Peyer's patch (tissue), 4 donors: ENCODE measurements around the gene CAMKK1. TPM values are rescaled to one million over a fixed set of nuclear protein-coding genes. Genes with fewer than 3 reads are reported as not detected.

Experiments
- DNase-seq, 3 donors: peaks; one replicate each; pipeline ENCODE4 v3.0.0-alpha.2; 2017 to 2019
- H3K27ac ChIP-seq, 4 donors: fragments of 200-600 bp; sonication (generic); one replicate each; pipeline ENCODE4 v1.5.1; 2016 to 2019
- H3K27me3 ChIP-seq, 2 donors: fragments of 200-600 bp; sonication (generic); one replicate each; pipeline ENCODE4 v1.5.1; 2019
- H3K36me3 ChIP-seq, 3 donors: fragments of 200-600 bp; sonication (generic); one replicate each; pipeline ENCODE4 v1.5.1; 2016 to 2019
- H3K4me1 ChIP-seq, 4 donors: fragments of 200-600 bp; sonication (generic); one replicate each; pipeline ENCODE4 v1.5.1; 2016 to 2019
- H3K4me3 ChIP-seq, 4 donors: fragments of 200-600 bp; sonication (generic); 1 replicate in 3 of 4; 2 replicates in 1 of 4; pipeline ENCODE4 v1.5.1; 2016 to 2019; ENCODE audit warnings: mild to moderate bottlenecking in 1 of 4
- H3K9me3 ChIP-seq, 4 donors: fragments of 200-600 bp; sonication (generic); one replicate each; pipeline ENCODE4 v1.5.1; 2016 to 2019; ENCODE audit warnings: mild to moderate bottlenecking in 1 of 4
- CTCF ChIP-seq, 6 experiments: fragments of 450-650 bp in 4 of 6; fragments of 200-600 bp in 2 of 6; sonication (generic) in 1 of 6; IDR thresholded peaks; one replicate each; pipeline ENCODE4 v1.5.1; 2017 to 2019; ENCODE audit warnings: antibody characterized with exemption in 6 of 6, mild to moderate bottlenecking in 3 of 6, moderate library complexity in 1 of 6
- POLR2A ChIP-seq, 2 donors: fragments of 450-650 bp; IDR thresholded peaks; one replicate each; pipeline ENCODE4 v1.5.1; 2017; ENCODE audit warnings: antibody characterized with exemption in 2 of 2, mild to moderate bottlenecking in 2 of 2, moderate library complexity in 2 of 2
- total RNA-seq, 4 donors: library from RNA; depleted of rRNA; stranded (reverse); fragments of >200 nt; gene quantifications; one replicate each; pipeline ENCODE4 v1.1.0, GENCODE V29; 2016

CAMKK1 gene
- total RNA-seq, 4 donors from 2014 or later: 2.5 to 13.2 (median 4.6) TPM

DNA sequence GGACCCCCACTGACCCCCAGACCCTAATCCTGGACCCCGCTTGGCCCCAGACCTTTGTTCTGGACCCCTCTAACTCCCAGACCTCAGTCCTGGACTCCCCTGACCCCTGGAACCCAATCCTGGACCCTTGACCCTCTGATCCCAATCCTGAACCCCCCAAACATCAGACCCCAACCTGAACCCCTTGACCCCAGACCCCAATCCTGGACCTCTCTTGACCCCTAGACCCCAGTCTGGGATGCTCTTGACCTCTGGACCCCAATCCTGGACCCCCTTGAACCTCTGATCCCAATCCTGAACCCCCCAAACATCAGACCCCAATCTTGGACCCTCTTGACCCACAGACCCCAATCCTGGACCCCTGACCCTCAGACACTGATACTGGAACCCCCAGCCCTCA is 36.9 kb upstream of the CAMKK1 start:
- peaks cover 0 to 3% (median 0%) of the 10 kb centered on the region in 4 donors for H3K4me1 ChIP-seq
- no peaks in the 10 kb centered on the region for H3K27me3 ChIP-seq
- H3K27ac ChIP-seq: no peak overlapping the region
- no peaks in the 10 kb centered on the region for H3K9me3 ChIP-seq
- no peak overlapping the region for H3K4me3 ChIP-seq
- H3K36me3 ChIP-seq: peaks cover 0 to 48% (median 0%) of the 10 kb centered on the region in 3 donors
- TF ChIP-seq CTCF (IDR thresholded peaks at IDR 0.05) (no peak), POLR2A (IDR thresholded peaks at IDR 0.05) (no peak)
- no peak for DNase-seq

- DNase-seq: no peak
- no peak overlapping the region for H3K4me3 ChIP-seq
- H3K9me3 ChIP-seq: no peaks in the 10 kb centered on the region
- H3K36me3 ChIP-seq: peaks cover 0 to 43% (median 0%) of the 10 kb centered on the region in 3 donors
- H3K27me3 ChIP-seq: no peaks in the 10 kb centered on the region
- no peak for TF ChIP-seq POLR2A (IDR thresholded peaks at IDR 0.05)
- no peak for TF ChIP-seq CTCF (IDR thresholded peaks at IDR 0.05)
- H3K4me1 ChIP-seq: peaks cover 0 to 3% (median 0%) of the 10 kb centered on the region in 4 donors
- H3K27ac ChIP-seq: no peak overlapping the region
These were observed 36.3 kb upstream of the CAMKK1 start for GRCh38 chr17:3929181-3929580.

GRCh38 chr17:3928406-3928805 is 35.6 kb upstream of the CAMKK1 start:
- peaks cover 0 to 3% (median 0%) of the 10 kb centered on the region in 4 donors for H3K4me1 ChIP-seq
- H3K27me3 ChIP-seq: no peaks in the 10 kb centered on the region
- peaks cover 0 to 36% (median 0%) of the 10 kb centered on the region in 3 donors for H3K36me3 ChIP-seq
- DNase-seq: no peak
- TF ChIP-seq POLR2A (IDR thresholded peaks at IDR 0.05): no peak
- no peak for TF ChIP-seq CTCF (IDR thresholded peaks at IDR 0.05)
- H3K4me3 ChIP-seq: no peak overlapping the region
- peak overlapping the region in 1 of 4 donors; percentile 21 for H3K27ac ChIP-seq
- no peaks in the 10 kb centered on the region for H3K9me3 ChIP-seq

GRCh38 chr17:3927628-3928340 is 34.9 kb upstream of the CAMKK1 start:
- no peak for DNase-seq
- Histone ChIP-seq H3K9me3 (no peaks in the 10 kb centered on the region), H3K27ac (peak overlapping the region in 1 of 4 donors; percentile 21), H3K36me3 (peaks cover 0 to 34% (median 0%) of the 10 kb centered on the region in 3 donors), H3K4me1 (peaks cover 0 to 3% (median 0%) of the 10 kb centered on the region in 4 donors), H3K27me3 (no peaks in the 10 kb centered on the region), H3K4me3 (no peak overlapping the region)
- no peak for TF ChIP-seq POLR2A (IDR thresholded peaks at IDR 0.05)
- no peak for TF ChIP-seq CTCF (IDR thresholded peaks at IDR 0.05)

DNA sequence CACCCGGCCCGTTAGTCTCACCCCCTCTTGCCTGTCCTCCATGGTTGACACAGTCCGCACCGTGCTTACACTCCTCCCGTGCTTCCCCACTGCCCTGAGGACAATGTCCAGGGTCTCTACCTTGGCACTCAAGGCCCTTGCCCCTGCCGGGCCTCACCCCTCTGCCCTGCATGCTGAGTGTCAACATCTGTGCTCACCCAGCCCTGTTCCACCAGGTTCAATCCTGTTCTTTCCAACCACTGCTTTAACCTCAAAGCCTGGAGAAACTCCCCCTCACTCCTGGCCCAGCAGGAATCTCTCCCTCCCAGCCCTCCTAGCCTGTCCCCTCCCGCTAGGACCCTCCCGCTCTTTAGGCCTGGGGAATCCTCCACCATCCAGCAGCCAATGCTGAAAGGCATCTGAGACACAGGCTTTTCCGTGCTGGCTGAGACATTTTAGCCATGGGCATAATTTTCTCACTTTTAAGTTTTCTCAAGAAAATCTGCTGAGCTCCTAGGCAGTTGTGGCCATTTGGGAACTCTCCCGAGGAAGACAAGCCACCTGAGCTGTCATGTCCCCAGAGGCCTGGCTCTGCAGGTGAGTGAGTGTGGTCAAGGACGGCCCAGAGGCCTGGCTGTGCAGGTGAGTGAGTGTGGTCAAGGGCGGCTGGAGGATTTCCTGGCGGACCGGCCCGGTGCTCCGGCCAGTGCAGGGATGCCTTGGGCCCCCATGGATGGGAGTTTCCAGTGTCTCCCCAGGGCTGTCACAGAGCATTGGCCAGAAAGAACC is 34.2 kb upstream of the CAMKK1 start:
- H3K36me3 ChIP-seq: peaks cover 0 to 29% (median 0%) of the 10 kb centered on the region in 3 donors
- H3K4me1 ChIP-seq: peaks cover 0 to 3% (median 0%) of the 10 kb centered on the region in 4 donors
- no peak overlapping the region for H3K4me3 ChIP-seq
- DNase-seq: no peak
- peak overlapping the region in 1 of 4 donors; percentile 21 for H3K27ac ChIP-seq
- no peaks in the 10 kb centered on the region for H3K27me3 ChIP-seq
- H3K9me3 ChIP-seq: no peaks in the 10 kb centered on the region
- TF ChIP-seq POLR2A (IDR thresholded peaks at IDR 0.05) (no peak), CTCF (IDR thresholded peaks at IDR 0.05) (no peak)
